Fibroblast of pulmonary artery (primary cell): ENCODE measurements around the gene DNAJC15.

Experiments
- DNase-seq: peaks from one replicate; pipeline ENCODE4 v3.0.0-alpha.2; 2010; ENCODE audit warnings: low read depth
- H3K4me3 ChIP-seq: replicated peaks from 2 replicates; pipeline ENCODE4 v1.5.1; 2011; ENCODE audit warnings: low read depth, mild to moderate bottlenecking, control low read depth, low read length, moderate library complexity
- CTCF ChIP-seq: IDR thresholded peaks from 2 replicates; pipeline ENCODE4 v1.5.1; 2011; ENCODE audit warnings: mild to moderate bottlenecking, control low read depth, low read length, inconsistent platforms; ENCODE audit errors: missing control alignments

DNAJC15 gene

DNA sequence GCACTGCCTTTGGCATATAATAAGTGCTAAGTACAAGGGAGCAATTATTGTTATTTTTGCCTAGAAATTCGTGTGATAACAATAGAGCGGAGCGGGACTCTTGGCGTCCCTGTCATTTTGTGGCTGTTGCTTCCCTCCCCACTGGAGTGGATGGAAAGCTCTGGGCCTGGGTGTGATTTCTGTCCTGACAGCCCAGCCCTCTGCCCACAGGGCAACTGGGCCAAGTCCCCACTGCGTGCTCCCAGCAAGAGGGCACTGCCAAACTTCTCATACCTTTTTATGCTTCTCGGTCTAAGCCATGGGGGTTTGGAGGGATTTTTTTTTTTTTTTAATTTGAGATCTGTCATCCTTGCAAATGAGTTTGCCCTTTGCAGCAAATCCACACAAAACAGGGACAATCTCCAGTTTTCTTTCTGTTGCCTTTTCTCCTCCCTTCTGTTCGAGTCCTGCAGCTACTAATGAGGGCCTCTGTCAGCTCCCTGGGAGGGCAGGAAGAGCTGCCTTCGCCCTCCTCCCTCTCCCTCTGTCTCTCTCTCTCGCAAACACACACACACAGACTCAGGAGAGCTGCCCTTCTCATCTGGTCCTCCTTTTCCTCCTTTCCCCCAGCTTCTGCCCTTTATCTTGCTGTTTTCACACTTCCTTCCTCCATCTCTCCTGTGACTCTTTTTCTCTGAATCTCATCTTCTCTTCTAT is 103.9 kb downstream of the DNAJC15 start:
- no peak for DNase-seq
- TF ChIP-seq CTCF, result no peak

DNA sequence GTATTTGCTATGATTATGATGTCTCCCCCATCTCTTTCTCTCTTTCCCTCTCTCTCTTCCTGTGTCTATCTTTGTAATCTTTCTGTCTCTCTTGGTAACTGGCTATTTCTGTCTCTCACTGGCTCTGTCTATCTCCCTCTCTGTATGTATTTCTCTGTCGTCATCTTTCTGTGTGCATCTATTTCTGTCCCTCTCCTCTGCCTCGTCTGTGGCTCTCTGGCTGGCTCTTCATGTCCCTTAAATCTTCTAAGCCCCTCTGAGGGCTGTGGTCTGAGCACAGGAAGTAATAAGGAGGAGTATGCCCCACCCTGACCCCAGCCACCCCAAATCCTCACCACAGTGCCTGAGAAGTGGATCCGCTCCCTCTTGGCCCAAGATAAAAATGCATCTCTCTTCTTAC is 104.4 kb downstream of the DNAJC15 start:
- no peak for TF ChIP-seq CTCF
- DNase-seq, result no peak
- no peak overlapping the region for H3K4me3 ChIP-seq

More for the DNA sequence above, 103.9 kb downstream of the DNAJC15 start:
- H3K4me3 ChIP-seq, result no peak overlapping the region

GRCh38 chr13:43128504-43128961 is 105.1 kb downstream of the DNAJC15 start:
- DNase-seq, result no peak
- no peak overlapping the region for H3K4me3 ChIP-seq
- no peak for TF ChIP-seq CTCF

- no peak for DNase-seq
- H3K4me3 ChIP-seq, result no peak overlapping the region
Observed at GRCh38 chr13:43129066-43129465, 105.7 kb downstream of the DNAJC15 start.

DNA sequence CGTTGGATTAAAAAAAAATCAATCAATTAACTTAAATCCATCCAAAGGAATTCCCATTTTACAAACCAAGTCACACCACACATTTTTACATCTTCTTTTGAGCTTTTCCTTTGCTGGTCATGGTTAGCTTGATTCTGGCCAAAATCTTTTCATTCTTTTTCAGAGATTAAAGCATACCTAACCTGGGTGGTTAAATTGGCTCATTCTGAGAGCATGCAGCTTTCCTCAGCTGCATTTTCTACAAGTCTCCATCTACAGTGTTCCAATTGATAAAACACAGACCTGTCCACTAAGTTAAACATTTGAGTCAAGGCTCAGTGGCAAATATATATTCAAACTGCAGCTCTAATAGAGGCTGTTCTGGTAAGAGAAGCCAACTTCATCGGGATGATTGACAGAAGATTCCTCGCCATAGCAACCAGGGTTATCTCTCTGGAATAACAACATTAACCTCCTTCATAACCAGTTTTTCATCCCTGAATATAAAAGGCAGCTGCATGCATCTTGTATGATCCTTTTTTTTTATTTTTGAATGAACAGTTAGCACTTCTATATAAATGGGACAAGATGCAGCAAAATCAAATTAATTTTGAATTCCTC is 106.2 kb downstream of the DNAJC15 start:
- DNase-seq, result no peak
- no peak for TF ChIP-seq CTCF
- H3K4me3 ChIP-seq, result no peak overlapping the region

More at GRCh38 chr13:43129066-43129465, 105.7 kb downstream of the DNAJC15 start:
- TF ChIP-seq CTCF, result no peak

- H3K4me3 ChIP-seq, result no peak overlapping the region
- DNase-seq, result peak; percentile 50
- peak; percentile 33 for TF ChIP-seq CTCF
Observed at GRCh38 chr13:43132257-43132656, 108.9 kb downstream of the DNAJC15 start.
